NCI-H146 treated with DMSO at 0.1 percent for 48 hours (cell line): ENCODE data around the gene WFDC1.

Experiments used
- DNase-seq: peaks from one replicate; lab custom pipeline; 2025; ENCODE audit not compliant: unreplicated experiment; lab: John Stamatoyannopoulos, UW

Gene WFDC1

GRCh38 chr16:84370723-84371552 is 76.3 kb downstream of the WFDC1 start:
- DNase-seq: no peak

DNA sequence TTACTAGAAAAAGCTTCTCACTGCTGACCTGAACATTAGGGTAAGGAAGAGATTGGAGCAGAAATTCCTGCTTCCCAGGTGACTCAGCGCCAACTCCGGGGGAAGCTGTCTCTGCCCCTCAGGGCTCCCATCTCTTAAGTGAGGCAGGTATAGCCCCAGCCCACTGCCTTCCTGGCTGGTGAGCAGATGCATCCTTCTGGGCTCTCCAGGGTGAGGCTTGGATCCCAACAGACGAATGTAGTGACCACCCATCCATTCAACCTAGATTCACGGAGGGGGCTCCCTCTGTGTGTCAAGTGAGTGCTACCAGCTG is 76.8 kb downstream of the WFDC1 start:
- no peak for DNase-seq

DNA sequence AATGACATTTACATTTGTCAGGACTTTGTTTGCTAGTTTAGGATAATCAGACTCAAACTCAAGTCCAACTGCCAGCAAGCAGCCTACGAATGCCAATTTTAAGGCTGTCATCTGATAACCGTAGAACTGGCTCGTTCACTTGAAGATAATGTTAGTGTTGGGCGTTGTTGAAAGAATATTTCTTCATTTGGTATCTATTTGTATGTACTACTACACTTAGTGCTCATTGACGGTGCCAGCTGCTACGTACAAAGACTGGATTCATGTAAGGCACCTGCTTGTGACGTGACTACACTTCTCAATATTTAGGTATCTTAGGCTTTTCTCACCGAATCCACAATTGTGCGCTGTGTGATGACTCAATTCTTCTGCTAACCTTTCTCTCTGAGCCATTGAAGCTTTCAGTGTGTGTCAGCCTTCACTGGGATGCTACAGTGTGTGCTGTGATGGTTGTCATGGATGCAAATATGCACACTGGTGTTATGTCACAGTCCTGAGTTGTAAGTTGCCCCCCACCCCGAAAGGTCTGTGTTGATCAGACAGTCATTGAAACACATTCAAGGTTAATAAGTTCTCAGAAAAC is 79.3 kb downstream of the WFDC1 start:
- DNase-seq: no peak

- DNase-seq: no peak
These were observed 83.4 kb downstream of the WFDC1 start for GRCh38 chr16:84378099-84378498.

DNA sequence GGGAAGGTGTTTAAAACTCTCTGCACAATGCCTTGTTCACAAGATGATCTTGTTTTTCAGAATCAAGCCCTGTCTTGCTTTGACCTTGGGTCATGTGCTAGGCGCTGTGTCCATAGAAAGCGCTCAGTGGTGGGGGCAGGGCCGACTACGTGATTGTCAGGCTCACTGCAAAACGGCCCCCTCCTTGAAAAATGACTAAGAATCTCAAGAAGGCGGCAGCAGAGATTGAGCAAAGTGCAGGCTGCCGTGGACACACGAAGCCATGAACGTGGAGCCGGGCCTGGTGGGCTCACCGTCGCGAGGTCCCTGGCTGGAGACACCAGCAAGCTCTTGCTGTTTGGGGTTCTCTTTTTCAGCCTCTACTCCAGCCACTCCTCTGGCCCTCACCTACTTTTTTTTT is 83.9 kb downstream of the WFDC1 start:
- DNase-seq: no peak

DNA sequence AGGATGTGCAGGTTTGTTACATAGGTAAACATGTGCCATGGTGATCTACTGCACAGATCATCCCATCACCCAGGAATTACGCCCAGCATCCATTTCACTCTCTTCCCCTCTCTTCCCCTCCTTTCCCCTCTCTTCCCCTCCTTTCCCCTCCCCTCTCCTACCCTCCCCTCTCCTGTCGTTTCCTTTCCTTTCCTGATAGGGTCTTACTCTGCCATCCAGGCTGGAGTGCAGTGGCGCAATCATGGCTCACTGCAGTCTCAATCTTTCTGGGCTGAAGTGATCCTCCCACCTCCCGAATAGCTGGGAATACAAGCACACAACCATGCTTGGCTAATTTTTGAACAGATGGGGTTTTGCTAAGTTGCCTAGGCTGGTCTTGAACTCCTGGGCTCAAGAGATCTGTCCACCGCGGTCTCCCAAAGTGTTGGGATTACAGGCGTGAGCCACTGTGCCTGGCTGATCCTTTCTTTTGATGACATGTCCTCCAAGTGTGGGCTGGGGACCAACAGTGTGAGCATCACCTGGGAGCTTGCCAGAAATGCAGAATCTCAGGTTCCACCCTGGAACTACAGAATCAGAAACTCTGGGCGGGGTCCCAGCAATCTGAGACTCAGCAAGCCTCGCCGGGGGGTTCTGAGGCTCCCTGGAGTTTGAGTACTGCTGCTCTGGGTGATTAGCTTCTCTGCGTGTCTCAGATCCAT is 84.5 kb downstream of the WFDC1 start:
- no peak for DNase-seq
